Kidney epithelial cell (primary cell): ENCODE measurements around the gene RIPOR2. TPM values are rescaled to one million over a fixed set of nuclear protein-coding genes. Genes with fewer than 3 reads are reported as not detected.
"Not testable (repeated sequence)": the region's sequence is repeated elsewhere in the genome, so short reads cannot be mapped to it uniquely, and the experiment has no call there.

ENCODE experiments used
- DNase-seq: peaks from one replicate; pipeline ENCODE4 v3.0.0-alpha.2; 2010; ENCODE audit warnings: low read depth
- H3K27me3 ChIP-seq: 2 replicates; pipeline ENCODE4 v1.6.0; 2011; ENCODE audit warnings: low read length; ENCODE audit not compliant: control insufficient read depth, insufficient read depth
- H3K36me3 ChIP-seq: 2 replicates; pipeline ENCODE4 v1.5.1; 2011; ENCODE audit warnings: low read length; ENCODE audit not compliant: control insufficient read depth, insufficient read depth
- H3K4me3 ChIP-seq: 2 replicates; pipeline ENCODE4 v1.5.1; 2011; ENCODE audit warnings: low read depth, mild to moderate bottlenecking, control low read depth, low read length
- total RNA-seq: library from RNA; depleted of rRNA; stranded (reverse); fragments of >200 nt; gene quantifications from 2 replicates; pipeline ENCODE4 v1.2.3, GENCODE V29; 2015
- TF ChIP-seq, protein P1 (sequence below): IDR thresholded peaks from 2 replicates; pipeline ENCODE4 v1.5.1; 2011; ENCODE audit warnings: mild to moderate bottlenecking, moderate library complexity, low read length, control low read depth, inconsistent platforms; ENCODE audit not compliant: insufficient read depth, poor library complexity, severe bottlenecking

The RIPOR2 gene
- total RNA-seq, 1 donor from 2014 or later, result 0.79 TPM

DNA sequence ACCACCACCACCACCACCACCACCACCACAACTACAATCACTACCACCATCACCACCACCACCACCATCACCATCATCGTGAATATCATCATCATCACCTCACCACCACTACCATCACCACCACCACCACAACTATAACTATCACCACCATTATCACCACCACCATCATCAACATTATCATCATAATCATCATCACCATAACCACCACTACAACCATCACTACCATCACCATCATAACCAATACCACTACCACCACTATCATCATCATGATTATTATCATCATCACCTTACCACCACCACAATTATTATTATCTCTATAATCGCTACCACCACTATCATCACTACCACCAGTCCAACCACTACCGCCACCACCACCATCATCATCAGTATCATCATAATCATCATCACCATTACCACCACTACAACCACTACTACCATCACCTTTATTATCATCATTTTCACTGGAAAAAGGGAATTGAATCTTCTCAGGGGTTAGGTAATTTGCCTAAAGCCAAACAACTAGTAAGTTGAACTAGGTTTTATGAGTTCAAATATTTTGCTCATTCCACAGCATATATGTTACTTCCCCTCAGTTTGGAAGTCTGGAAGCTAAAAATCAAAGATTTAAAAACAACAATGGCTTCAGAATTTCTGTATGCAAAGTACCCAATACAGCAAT, 8.3 kb downstream of the RIPOR2 start:
- DNase-seq, result no peak
- H3K4me3 ChIP-seq, result no peak overlapping the region
- no peaks in the 10 kb centered on the region for H3K36me3 ChIP-seq
- H3K27me3 ChIP-seq, result no peaks in the 10 kb centered on the region
- TF ChIP-seq, protein P1, sequence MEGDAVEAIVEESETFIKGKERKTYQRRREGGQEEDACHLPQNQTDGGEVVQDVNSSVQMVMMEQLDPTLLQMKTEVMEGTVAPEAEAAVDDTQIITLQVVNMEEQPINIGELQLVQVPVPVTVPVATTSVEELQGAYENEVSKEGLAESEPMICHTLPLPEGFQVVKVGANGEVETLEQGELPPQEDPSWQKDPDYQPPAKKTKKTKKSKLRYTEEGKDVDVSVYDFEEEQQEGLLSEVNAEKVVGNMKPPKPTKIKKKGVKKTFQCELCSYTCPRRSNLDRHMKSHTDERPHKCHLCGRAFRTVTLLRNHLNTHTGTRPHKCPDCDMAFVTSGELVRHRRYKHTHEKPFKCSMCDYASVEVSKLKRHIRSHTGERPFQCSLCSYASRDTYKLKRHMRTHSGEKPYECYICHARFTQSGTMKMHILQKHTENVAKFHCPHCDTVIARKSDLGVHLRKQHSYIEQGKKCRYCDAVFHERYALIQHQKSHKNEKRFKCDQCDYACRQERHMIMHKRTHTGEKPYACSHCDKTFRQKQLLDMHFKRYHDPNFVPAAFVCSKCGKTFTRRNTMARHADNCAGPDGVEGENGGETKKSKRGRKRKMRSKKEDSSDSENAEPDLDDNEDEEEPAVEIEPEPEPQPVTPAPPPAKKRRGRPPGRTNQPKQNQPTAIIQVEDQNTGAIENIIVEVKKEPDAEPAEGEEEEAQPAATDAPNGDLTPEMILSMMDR, result no peak

DNA sequence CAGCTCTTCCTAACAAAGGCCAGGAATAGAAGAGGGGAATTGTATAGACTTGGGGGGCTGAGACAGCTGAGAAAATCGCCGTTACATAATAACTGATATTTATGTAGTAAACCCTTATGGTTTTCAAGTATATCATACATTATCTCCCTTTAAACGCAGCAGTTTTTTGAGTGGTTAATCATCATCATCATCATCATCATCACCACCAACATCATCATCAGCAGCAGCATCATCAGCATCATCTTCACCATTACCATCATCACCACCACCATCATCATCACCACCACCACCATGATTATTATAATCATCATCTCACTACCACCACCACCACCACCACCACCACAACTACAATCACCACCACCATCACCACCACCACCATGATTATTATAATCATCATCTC, 9.1 kb downstream of the RIPOR2 start:
- not testable (repeated sequence) for DNase-seq, H3K4me3 ChIP-seq, H3K27me3 ChIP-seq, H3K36me3 ChIP-seq

GRCh38 chr6:24926192-24926591, 9.6 kb downstream of the RIPOR2 start:
- Histone ChIP-seq H3K27me3 (no peaks in the 10 kb centered on the region), H3K4me3 (no peak overlapping the region), H3K36me3 (no peaks in the 10 kb centered on the region)
- TF ChIP-seq, protein P1, result no peak
- DNase-seq, result no peak

GRCh38 chr6:24925661-24926060, 10.1 kb downstream of the RIPOR2 start:
- DNase-seq, result no peak
- H3K27me3 ChIP-seq, result no peaks in the 10 kb centered on the region
- H3K4me3 ChIP-seq, result no peak overlapping the region
- no peaks in the 10 kb centered on the region for H3K36me3 ChIP-seq
- TF ChIP-seq, protein P1, result no peak

- Histone ChIP-seq H3K4me3 (no peak overlapping the region), H3K36me3 (no peaks in the 10 kb centered on the region), H3K27me3 (no peaks in the 10 kb centered on the region)
- no peak for DNase-seq
- TF ChIP-seq, protein P1, result no peak
Measured at GRCh38 chr6:24924580-24925356, 11.0 kb downstream of the RIPOR2 start.

GRCh38 chr6:24923885-24924401, 11.8 kb downstream of the RIPOR2 start:
- TF ChIP-seq, protein P1, result no peak
- Histone ChIP-seq H3K27me3 (no peaks in the 10 kb centered on the region), H3K4me3 (no peak overlapping the region), H3K36me3 (no peaks in the 10 kb centered on the region)
- DNase-seq, result no peak
